ENCODE data around the gene MAD1L1.

MAD1L1 gene

DNA sequence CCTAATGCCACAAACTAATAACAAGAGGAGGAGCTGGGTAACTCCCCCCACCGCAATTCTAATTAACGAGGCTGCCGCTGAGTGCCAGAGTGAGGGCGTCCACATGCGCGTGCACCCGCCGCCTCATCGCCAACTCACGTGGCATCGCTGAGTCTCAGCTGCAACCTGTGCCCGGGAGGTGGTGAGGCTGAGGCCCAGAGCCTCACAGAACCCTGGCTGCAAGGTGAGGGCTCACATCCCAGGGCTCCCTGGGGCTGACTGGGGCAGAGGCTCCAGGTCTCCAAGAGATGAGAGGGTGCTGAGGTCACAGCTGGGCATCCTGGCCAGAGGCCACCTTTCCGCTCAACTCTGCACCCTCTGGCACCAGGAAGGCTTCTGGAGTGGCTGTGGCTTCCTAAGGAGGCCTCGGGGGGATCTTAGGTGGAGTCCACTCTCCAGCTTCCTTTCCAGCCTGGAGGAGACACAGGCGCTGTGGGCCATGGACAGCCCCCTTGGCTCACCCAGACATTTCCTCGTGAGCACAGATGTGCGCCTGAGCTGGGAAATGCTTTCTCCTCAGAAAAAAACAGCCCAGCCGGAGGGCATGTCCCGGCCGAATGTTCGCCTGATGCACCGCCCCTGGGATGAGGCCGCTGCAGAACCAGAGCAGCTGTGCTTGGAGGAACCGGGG, 242.6 kb downstream of the MAD1L1 start:
- TF ChIP-seq, protein P1, sequence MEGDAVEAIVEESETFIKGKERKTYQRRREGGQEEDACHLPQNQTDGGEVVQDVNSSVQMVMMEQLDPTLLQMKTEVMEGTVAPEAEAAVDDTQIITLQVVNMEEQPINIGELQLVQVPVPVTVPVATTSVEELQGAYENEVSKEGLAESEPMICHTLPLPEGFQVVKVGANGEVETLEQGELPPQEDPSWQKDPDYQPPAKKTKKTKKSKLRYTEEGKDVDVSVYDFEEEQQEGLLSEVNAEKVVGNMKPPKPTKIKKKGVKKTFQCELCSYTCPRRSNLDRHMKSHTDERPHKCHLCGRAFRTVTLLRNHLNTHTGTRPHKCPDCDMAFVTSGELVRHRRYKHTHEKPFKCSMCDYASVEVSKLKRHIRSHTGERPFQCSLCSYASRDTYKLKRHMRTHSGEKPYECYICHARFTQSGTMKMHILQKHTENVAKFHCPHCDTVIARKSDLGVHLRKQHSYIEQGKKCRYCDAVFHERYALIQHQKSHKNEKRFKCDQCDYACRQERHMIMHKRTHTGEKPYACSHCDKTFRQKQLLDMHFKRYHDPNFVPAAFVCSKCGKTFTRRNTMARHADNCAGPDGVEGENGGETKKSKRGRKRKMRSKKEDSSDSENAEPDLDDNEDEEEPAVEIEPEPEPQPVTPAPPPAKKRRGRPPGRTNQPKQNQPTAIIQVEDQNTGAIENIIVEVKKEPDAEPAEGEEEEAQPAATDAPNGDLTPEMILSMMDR (IDR thresholded peaks at IDR 0.05) = no peak

GRCh38 chr7:1989049-1989860, 243.5 kb downstream of the MAD1L1 start:
- TF ChIP-seq, protein P1 (IDR thresholded peaks at IDR 0.05) = no peak

- TF ChIP-seq, protein P1 (IDR thresholded peaks at IDR 0.05) = no peak
Observed at GRCh38 chr7:1988533-1988930, 244.2 kb downstream of the MAD1L1 start.

DNA sequence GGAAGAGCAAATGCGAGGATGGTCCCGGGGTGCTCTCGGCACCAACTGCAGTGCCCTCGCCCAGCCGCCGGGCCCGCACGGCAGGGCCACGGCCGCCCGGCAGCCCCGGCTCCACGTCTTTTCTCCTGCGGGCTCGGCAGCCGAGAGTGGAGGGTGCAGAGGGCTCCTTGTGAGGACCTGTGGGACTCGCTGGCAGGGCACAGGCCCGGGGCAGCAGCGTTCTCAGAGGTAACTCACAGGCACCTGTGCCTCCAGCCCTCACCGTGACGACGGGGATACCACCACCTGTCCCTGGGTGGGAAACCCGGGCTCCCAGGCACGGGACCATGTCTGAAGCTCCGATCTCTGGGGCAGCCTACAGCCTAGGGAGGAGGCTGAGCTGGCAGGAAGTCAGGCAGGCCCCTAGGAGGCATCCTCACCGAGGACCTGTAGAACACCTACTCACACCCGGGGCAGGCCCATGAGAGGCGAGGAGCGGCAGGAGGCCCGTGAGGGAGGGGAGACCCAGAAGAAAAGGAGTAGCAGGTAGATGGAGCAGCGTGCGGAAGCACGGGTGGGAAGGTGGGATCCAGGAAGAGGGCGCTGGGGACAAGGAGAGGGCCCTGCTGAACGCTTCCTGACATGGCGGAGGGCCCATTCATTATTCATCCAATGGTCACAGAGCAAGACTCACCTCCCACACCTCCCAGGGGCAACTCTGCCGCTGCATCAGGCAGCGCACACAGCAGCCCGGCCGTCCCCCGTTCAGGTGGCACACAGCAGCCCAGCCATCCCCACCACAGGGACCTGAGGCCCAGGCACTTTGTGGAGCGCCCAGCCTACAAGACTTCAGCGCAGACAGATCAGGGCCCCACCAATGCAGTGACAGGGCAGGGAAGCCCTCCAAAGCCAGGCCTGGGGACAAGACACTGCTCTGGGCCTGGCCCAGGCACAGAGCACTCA, 244.9 kb downstream of the MAD1L1 start:
- TF ChIP-seq, protein P1 (IDR thresholded peaks at IDR 0.05) = no peak

GRCh38 chr7:1987084-1987535, 245.6 kb downstream of the MAD1L1 start:
- TF ChIP-seq, protein P1 (IDR thresholded peaks at IDR 0.05) = no peak

GRCh38 chr7:1986366-1987083, 246.2 kb downstream of the MAD1L1 start:
- TF ChIP-seq, protein P1 (IDR thresholded peaks at IDR 0.05) = no peak

Data from LNCAP (cell line).